GM21390 (cell line): ENCODE data around the gene WBP2.

Source experiments
- ATAC-seq: cut with Tn5 transposase; IDR thresholded peaks from one replicate; pipeline ENCODE4 v1.9.1; 2021; ENCODE audit not compliant: unreplicated experiment

WBP2 gene

DNA sequence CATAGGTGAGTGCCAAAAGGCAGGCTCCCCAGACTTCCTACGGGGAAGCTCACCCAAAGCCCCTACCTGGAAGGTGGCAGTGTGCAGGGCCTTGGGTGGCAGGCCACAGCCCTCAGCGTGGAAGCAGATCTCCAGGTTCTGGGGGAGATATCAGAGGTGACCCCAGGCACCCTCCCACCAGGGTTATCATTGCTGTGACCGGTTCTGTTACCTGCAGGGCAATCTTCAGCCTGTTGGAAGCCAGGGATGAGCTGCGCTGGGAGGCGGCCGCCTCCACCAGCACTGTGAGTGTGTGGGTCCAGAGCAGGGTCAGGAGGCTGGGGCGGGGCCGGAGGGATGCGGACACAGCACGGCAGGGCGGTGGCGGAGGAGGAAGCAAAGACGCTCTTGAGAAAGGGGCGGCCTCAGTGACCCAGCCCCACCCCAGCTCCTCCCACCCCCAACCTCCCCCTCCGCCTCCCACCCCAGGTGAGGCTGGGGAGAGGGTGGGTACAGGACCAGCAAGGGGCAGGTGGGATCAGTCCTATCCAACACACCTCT lies 24.0 kb downstream of the WBP2 start:
- no peak for ATAC-seq

DNA sequence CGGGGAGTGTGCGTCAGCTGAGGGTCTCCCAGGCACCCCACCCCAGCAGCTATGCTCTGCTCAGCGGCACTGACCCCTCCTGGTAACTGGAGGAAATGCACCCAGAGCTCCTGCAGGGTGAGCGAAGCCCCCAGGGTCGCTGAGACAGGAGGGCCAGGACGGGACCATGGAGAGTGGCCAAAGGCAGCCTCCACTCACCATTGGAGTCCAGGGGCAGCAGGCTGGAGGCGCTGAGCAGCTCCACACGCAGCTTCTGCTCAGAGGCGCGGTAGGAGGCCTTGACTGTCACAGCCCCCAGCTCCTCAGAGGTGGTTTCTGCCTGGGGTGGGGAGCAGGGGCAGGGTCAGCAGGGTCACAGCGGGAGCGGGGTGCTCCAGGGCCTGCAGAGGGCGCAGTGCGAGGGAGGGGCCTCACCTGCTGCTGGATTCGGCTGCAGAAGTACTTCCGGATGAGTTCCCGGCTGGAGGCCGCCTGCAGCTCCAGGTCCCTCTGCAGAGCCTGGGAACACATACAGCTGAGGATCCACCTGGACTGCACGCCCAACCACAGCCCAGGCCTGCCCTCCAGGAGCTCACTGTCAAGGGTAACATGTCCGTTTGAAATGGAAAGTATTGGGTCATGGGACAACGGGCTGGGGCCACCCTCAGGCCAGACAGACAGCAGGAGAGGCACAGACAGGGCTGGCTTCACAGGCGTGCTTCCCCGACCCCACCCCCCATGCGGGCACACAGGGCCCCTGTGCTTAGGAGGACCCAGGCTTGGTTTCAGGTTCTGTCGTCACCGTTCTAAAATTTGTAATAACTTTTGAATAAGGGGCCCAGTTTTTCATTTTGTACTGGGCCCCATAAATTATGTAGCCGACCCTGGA lies 24.7 kb downstream of the WBP2 start:
- ATAC-seq, result no peak

DNA sequence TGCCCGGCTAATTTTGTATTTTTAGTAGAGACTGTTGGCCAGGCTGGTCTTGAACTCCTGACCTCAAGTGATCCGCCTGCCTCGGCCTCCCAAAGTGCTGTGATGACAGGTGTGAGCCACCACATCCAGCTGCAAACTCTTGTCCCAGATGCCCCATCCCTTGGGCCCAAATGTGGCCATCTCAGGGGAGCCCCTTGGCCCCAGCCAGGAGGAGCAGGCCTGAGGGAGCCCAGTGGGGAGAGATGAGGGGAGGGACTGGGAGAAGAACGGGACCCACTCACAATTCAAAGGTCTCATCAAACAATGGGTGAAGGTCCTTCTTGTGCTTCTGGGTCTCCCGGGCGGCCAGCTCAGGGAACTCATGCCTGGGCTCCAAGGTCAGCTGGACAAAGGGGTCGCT lies 25.4 kb downstream of the WBP2 start:
- no peak for ATAC-seq

DNA sequence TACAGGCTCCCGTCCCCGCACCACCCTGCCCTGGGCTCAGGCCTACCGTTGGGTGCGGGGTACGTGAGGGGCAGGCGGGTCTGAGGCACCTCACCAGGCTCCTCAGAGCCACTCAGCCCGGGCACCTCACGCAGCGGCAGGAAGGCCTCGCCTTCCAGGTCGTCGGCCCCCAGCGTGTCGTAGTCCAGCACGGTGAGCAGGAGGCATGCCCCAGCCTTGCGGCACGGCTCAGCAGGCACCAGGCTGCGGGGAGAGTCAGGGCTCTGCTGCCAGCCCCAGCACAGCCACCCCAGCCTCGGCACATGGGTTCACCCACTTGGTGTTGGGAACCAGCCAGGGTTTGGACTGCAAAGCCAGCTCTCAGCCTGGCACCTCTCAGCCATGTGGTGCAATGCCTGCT lies 26.4 kb downstream of the WBP2 start:
- no peak for ATAC-seq

DNA sequence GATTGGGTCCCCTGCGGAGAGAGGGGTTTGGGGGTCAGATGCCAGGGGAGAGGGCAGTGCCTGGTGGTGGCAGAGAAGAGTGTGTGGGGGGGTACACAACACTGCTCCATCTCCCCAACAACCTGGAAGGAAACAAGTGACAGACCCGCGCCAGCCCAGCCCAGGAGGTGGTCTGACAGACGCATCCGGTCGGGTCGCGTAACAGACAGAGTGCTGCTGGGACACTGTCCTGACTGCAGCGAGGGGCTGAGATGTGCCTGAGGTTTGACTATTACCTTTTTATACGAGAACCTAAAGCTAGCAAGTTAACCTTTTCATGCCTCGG lies 27.1 kb downstream of the WBP2 start:
- ATAC-seq, result no peak

DNA sequence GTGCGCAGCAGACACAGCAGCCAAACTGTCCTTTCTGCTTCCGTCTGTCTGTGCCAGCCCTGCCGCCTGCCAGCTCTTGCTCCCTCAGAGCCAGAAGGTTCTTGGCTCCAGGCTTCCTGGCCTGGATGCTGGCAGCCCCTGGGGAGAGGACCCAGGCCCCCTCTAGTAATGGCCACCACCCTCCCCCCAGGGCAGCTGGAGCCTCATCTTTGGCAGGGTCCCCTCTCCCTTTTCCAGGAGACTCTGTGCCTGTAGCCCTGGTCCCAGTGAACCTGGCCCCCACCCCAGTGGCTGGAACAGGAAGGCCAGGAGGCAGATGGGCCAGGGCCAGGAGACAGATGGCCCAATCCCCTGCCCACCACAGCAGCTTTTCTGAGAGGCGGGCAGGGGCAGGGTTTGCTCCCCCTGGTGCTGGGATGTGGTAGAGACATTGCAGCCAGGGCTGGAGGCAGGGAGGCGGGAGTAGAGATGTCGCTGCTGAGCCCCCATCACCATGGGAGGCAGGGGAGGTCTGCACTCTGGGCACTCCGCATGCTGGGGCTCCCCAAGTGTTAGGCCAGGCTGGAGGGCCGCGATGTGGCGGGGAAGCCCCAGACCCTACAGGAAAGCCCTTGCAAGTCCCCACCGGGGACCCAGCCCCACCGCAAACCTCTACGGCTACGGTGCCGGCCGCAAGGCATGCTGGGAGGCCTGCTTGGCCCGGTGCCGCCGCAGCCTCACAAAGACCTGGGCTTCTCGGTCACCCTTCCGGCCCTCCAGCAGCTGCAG lies 27.6 kb downstream of the WBP2 start:
- ATAC-seq, result no peak

DNA sequence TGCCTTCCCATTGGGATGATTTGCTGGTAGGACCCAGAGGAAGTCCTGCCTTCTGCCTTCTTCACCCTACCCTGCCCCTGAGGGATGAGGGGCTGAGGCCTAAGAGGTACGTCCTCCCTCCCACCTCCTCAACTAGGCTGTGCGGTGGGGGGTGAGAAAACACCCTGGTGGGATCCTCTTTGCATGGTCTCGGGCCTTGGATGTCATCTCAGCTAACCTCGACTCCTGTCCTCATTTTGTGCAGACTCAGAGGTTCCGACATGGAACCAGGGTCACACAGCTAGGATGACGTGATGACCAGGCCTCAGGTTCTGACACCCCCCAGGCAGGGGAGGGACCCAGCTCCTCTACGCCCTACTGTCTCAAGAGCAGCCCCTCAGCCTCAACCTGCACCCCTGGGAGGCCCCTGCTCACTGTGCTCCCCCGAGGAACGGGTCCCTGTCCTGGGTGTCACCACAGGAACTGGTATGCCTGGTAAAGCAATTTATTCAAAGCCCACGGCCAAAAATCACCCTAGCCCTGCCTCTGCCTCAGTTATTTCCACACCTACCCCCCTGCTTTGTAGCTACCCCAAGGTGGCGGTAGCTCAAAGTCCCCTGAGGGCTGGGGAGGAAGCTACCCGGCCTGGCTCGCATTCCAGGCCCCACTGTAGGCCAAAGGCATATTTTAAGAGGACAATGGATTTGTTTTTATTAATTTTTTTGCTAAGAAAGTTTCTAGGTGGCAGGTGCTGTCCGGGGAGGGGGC lies 28.4 kb downstream of the WBP2 start:
- no peak for ATAC-seq

DNA sequence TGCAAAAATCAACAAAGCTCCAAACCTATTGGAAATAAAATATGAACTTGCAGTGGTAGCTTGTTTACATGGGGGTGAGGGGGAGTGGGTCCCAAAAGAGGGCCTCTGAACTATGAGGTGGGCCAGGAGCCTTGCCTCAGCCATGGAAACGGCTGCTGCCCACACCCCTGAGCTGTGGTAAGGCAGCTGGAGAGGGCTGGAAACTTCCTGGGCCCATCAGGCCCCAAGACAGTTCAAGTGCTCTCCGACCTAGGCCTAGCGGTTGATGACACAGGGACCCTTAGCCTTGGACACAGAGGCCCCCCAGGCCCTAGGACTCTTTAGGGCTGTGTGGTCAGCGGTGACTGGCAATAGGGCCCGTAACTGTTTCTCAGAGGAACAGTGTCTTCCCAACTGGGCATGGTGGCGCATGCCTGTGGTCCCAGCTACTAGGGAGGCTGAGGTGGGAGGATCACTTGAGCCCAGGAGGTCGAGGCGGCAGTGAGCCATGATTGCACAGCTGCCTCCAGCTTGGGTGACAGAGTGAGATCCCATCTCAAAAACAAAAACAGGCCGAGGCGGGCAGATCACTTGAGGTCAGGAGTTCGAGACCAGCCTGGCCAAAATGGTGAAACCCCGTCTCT lies 29.3 kb downstream of the WBP2 start:
- ATAC-seq, result no peak

DNA sequence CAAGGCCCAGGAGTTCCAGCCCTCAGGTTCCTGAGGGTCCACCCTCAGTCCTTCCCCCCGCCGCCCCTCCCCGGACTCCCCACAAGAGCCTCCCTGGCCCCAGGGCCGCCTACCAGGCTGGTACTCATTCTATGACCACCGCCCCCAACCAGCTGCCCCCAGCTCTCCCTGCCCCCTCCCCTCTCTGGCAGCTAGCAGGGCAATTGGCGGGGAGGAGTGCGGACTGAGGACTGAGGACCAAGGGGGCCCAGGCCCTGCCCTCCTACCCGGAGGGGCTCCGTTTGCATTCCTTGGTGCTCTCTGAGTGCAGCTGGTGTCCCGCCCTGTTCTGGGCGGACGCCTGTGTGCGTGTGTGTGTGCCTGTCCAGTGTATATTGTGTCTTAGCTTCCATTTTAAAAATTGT lies 30.0 kb downstream of the WBP2 start:
- no peak for ATAC-seq

DNA sequence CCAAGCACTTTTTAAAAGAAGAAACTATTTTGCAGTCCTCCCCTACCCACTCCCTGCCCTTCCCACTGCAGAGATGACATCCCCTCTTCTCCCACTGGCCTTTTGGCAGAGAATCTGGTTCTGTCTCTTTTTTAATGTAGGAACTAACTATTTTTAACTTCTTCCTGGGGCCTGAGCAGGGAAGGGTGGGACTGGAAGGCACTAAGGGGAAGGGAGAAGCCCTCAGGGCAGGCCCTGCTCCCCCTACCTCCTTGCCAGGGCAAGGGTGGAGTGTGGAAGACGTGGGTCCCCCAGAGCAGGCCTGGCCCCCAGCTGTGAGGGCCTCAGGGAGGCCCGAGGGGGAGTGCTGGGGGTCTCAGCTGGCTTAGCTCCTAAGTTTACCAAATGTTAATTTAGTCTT lies 30.5 kb downstream of the WBP2 start:
- no peak for ATAC-seq

DNA sequence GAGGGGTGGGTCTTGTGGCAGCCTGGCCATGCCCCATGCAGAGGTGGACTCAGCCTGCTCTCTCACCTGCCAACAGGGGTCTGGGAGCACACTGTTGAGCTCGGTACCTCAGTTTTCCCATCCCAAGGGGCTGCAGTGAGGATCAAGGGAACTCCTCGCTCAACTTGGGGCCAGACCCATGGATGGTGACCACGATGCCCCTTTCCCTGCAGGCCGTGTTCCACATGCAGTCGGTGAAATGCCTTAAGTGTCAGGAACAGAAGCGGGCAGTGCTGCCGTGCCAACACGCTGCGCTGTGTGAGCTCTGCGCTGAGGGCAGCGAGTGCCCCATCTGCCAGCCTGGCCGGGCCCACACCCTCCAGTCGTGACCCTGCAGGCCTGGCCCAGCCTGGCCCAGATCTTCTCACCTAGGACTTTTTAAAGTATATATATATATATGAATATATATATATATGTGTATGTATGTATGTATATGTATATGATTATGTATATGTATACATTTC lies 31.0 kb downstream of the WBP2 start:
- ATAC-seq, result no peak

DNA sequence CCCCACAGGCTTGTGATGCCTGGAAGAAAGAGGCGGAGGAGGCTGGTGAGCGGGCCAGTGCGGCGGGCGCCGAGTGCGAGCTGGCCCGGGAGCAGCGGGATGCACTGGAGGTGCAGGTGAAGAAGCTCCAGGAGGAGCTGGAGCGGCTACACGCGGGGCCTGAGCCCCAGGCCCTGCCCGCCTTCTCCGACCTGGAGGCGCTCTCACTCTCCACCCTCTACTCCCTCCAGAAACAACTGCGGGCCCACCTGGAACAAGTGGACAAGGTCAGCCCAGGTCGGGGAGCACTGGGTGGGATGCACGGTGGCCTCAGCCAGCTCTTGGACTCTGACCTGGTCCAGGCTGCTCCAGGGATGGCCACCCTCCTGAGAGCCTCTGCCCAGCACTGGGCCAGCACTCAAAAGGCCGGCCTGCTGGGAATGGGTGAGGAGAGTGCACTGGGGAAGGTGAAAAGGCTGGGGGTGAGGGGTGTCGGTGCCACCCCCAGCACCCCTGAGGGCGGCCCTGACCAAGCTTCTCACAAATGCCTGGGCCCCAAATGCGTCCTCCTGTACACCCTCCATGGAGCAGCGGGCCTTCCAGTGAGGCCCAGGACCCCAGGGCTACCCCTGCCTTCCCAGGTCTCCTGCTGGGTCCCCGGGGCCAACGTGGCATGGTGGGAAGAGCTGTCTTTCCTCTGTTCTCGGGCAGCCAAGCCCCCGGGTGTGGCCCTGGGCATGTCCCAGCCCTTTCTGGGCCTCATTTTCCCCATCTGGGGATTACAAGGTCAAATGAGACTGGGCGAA lies 31.7 kb downstream of the WBP2 start:
- no peak for ATAC-seq

DNA sequence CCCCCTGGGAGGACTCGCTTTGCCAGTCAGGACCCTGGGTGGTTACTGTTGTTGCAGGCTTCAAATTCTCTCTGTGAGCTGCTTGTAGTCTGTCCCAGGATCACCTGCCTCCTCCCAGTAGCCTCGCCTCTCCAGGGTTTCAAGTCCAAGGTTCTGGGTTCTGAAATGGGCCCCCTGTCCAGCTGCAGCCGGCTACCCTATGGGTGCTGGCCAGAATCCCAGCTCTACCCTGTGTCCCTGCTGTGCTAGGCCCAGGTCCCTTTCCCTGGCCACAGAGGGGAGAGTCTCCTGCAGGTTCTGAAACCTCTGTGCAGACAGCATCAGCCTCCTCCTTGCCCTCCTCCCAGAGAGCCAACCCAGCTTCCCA lies 32.4 kb downstream of the WBP2 start:
- ATAC-seq, result no peak

DNA sequence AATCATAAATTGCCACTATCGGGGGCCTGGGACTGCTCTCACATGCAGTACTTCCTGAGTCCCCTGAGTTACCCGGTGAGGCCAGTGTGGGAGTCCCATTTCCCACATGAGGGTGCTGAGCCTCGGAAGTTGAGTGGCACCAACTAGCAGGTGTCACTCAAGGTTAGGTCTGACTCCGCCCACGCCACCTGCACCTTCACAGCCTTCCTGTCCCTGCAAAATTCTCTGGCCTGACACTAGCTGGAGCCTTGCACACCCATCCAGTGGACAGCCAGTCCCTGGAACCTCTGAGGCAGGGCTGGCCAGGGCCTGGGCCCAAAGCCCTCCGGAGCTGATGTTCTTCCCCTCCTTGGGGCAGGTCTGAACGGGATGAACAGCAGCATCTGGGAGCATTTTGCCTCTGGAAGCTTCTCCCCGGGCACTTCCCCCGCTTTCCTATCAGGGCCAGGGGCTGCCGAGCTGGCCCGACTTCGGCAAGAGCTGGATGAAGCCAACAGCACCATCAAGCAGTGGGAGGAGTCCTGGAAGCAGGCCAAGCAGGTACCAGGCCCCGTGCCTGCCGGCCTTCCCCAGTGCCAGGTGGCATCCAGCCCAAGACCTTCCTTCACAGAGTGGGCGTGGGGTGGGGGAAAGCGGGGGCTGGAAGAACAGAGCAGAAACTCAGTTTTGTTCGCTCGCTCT lies 32.9 kb downstream of the WBP2 start:
- ATAC-seq, result no peak

DNA sequence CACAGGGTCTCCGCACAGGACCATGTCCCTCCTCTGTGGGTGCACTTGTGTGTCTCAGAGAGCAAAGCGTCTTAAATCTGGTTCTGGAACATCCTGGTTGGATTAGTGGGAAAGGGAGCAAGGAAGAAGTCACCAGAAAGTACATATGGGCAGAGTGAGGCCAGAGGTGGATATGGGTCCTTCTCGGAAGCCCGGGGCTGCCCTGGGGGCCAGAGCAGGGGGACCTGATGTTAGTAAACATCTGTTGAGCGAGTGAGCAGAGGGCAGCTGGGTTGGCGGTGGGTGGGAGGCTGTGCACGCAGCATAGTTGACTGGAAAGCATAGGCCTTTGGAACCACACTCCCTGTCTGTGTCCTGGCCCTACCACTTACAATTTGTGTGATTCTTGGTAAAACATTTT lies 33.6 kb downstream of the WBP2 start:
- ATAC-seq, result no peak

DNA sequence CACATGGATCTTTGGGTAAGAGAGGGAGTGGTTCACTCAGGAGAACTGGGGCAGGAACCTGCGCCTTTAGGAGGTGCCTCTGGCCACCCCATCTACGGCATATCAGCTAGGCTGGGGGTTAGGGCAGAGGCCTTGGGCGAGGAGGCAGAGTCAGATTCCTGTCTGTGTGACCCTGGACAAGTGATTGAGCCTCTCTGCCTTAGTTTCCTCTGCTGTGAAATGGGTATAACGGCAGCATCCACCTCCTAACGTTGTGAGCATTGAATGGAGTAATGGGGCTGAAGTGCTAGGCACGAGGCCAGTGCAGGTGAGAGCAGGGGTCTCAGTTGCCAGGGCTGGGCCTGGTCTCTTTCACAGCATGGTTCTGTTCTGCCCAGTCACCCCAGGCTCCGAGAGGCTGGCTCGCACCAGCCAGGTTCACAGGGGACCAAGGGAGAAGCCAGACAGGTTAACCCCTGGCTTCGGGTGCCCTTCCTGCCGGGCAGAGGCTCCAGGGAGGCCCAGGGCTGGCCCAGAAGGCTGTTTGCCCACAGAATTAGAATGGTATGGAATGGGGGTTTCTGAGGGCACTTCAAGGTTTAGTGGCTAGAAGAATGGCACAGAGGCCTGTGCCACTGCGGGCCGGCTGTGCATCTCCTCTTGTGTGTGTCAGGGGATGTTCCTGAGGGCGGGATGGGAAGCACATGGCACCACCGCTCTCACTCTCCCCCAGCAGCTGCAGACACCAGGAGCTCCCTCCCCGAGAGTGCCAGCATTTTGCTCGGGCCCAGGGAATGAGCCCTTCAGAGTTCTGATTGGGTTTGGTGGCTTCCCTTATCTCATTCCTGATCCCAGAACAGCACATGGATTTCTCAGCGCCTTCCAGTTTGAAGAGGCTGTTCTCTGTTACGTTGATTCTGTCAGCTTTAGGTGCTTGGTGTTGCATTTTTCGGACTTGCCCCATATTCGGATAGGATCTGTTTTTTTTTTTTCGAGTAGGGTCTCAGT lies 34.7 kb downstream of the WBP2 start:
- no peak for ATAC-seq

DNA sequence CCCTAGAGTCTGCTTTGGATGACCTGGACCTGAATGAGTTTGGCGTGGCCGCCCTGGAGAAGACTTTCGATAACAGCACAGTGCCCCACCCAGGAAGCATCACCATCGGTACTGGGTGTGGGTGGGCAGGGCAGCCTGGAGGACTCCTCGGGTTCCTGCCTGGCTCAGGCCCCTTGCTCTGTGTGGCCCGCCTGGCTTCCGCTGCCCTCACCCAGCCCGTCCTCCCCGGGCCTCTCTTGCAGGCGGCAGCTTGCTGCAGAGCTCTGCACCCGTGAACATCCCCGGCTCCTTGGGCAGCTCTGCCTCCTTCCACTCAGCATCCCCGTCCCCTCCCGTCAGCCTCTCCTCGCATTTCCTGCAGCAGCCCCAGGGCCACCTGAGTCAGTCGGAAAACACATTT lies 35.5 kb downstream of the WBP2 start:
- no peak for ATAC-seq

DNA sequence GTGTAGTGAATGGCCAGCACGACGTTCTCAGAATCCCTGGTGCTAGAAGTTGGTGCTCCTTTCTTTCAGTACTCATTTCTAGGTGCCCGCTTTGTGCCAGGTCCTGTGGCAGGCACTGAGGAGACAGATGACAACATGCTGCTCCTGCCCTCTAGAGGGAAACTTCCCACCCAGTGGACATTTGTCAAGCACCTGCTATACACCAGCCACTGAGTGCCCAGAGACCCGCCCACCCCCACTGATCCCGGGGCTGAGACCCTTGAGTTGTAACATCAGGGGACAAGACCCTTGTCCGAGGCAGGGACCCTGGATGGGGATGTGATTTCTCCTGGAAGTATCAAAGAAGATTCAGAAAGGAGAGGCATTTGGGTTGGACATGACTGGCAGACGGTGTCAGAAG lies 36.0 kb downstream of the WBP2 start:
- ATAC-seq, result no peak
